ENCODE measurements around the gene ENG. TPM values are rescaled to one million over a fixed set of nuclear protein-coding genes. Genes with fewer than 3 reads are reported as not detected.

Gene ENG
- total RNA-seq, 1 donor from 2014 or later: 5.0 TPM

- H3K4me3 ChIP-seq (ENCODE audit: low read depth, low read length): no peak overlapping the region
- TF ChIP-seq CTCF (conservative IDR thresholded peaks at IDR 0.05; ENCODE audit: low read depth, low read length): no peak
- DNase-seq (ENCODE audit: low read depth): no peak
Measured at GRCh38 chr9:127865645-127866464, 11.4 kb upstream of the ENG start.

DNA sequence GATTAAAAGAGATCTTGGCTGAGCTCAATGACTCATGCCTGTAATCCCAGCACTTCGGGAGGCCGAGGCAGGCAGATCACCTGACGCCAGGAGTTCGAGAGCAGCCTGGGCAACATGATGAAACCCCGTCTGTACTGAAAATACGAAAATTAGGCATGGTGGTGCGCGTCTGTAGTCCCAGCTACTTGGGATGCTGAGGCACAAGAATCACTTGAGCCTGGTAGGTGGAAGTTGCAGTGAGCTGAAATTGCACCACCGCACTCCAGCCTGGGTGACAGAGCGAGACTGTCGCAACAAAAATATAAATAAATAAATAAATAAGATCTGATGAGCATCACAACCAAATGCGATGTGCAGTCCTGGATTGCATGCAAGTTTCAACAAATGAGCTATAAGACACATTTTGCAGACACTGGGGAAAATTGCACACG, 8.7 kb upstream of the ENG start:
- no peak overlapping the region for H3K4me3 ChIP-seq (ENCODE audit: low read depth, low read length)
- TF ChIP-seq CTCF (conservative IDR thresholded peaks at IDR 0.05; ENCODE audit: low read depth, low read length): no peak
- no peak for DNase-seq (ENCODE audit: low read depth)

DNA sequence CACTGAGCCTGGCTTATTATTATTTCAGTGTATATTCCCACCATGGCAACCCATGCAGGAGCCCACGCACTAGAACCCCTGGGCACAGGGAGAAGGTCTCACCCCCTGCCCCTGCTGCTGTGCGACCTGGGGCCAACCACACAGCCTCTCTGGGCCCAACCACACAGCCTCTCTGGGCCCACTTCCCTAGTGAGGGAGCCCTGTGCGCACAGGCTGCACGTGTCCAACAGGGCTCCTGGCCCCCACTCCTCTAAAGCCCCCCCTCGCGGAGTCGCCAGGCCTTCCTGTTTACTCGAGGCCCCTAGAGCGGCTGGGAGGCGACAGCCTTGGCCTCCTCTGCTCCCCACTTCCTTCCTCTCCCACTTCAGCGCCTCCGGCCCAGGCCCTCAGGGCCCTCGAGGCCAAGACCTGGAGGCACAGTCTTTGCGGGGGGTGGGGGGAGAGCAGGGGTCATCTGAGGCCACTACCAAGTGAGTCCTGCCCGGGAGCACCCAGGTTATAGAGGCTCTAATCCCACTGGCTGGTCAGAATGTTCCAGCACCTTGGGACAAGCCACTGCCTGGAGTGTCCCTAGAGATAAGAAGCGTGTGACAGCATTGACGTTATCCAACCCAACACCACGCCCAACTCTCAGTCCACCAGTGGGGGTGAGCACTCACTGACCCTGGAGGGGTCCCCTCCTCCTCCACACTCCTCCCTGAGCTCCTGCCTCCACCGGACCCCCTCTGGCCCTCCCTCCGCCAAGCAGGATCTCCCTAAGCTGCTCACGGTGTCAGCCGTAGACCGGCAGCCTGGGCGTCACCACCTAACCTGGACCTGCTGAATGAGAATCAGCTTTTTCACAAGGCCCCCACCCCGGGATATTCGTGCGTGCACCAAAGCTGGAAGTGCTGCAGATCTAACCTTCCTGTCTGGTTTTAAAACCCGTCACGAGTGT, 7.9 kb upstream of the ENG start:
- DNase-seq (ENCODE audit: low read depth): no peak
- no peak overlapping the region for H3K4me3 ChIP-seq (ENCODE audit: low read depth, low read length)
- no peak for TF ChIP-seq CTCF (conservative IDR thresholded peaks at IDR 0.05; ENCODE audit: low read depth, low read length)

- no peak for TF ChIP-seq CTCF (conservative IDR thresholded peaks at IDR 0.05; ENCODE audit: low read depth, low read length)
- no peak for DNase-seq (ENCODE audit: low read depth)
Measured at GRCh38 chr9:127860779-127861178, 6.3 kb upstream of the ENG start.

DNA sequence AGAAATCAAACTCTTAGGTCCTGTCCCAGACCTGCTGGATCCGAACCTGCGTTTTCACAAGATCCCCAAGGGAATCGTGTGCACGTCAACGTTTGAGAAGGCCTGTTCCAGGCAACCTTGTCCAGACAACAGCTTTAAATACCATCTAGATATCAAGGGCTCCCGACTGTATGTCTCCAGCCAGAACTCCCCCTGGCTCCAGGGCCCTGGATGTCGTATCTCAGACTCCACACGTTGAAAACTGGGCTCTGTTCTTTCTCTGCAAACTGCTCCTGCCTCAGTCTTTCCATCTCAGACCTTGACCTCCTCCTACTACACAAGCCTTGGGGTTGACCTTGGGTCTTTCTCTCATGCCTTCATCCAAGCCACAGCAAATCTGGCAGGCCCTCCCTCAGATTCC, 5.8 kb upstream of the ENG start:
- no peak overlapping the region for H3K4me3 ChIP-seq (ENCODE audit: low read depth, low read length)
- no peak for TF ChIP-seq CTCF (conservative IDR thresholded peaks at IDR 0.05; ENCODE audit: low read depth, low read length)
- DNase-seq (ENCODE audit: low read depth): no peak

More at GRCh38 chr9:127860779-127861178, 6.3 kb upstream of the ENG start:
- H3K4me3 ChIP-seq (ENCODE audit: low read depth, low read length): no peak overlapping the region

- no peak for TF ChIP-seq CTCF (conservative IDR thresholded peaks at IDR 0.05; ENCODE audit: low read depth, low read length)
- no peak overlapping the region for H3K4me3 ChIP-seq (ENCODE audit: low read depth, low read length)
- no peak for DNase-seq (ENCODE audit: low read depth)
Measured at GRCh38 chr9:127858041-127858512, 3.6 kb upstream of the ENG start.

All from epithelial cell of proximal tubule (primary cell).